OCI-LY1 (cell line): ENCODE data around the gene HPRT1.

Experiments used
- EZH2 ChIP-seq: fragments of 200-600 bp; sonication (generic), shearing (Covaris generic); IDR thresholded peaks from 2 replicates; pipeline ENCODE4 v1.8.0; 2017; ENCODE audit warnings: borderline replicate concordance, mixed run types, mild to moderate bottlenecking, antibody characterized with exemption, low read length, moderate library complexity, mixed read lengths
- TF ChIP-seq, protein P1 (sequence below): fragments of 200-600 bp; sonication (generic), shearing (Covaris generic); IDR thresholded peaks from 2 replicates; pipeline ENCODE4 v1.5.1; 2017; ENCODE audit warnings: mild to moderate bottlenecking, antibody characterized with exemption, low read length, moderate library complexity, mixed read lengths

DNA sequence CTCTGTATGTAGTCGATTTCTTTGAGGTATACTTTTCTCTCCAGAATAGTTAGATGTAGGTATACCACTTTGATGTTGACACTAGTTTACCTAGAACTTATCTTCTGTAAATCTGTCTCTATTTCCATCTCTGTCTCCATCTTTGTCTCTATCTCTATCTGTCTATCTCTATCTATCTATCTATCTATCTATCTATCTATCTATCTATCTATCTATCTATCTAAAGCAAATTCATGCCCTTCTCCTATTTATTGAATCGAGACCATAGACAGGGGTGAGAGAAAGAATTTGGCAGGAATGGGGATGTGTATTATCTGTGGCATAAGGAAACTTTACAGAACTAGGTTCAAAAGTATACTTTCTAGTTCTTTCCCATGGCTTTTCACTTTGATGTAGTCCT lies 21.4 kb downstream of the HPRT1 start:
- TF ChIP-seq, protein P1, sequence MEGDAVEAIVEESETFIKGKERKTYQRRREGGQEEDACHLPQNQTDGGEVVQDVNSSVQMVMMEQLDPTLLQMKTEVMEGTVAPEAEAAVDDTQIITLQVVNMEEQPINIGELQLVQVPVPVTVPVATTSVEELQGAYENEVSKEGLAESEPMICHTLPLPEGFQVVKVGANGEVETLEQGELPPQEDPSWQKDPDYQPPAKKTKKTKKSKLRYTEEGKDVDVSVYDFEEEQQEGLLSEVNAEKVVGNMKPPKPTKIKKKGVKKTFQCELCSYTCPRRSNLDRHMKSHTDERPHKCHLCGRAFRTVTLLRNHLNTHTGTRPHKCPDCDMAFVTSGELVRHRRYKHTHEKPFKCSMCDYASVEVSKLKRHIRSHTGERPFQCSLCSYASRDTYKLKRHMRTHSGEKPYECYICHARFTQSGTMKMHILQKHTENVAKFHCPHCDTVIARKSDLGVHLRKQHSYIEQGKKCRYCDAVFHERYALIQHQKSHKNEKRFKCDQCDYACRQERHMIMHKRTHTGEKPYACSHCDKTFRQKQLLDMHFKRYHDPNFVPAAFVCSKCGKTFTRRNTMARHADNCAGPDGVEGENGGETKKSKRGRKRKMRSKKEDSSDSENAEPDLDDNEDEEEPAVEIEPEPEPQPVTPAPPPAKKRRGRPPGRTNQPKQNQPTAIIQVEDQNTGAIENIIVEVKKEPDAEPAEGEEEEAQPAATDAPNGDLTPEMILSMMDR: no peak
- TF ChIP-seq EZH2: no peak
